NOMO-1 treated with dmso at 0.1 percent for 144 hours (cell line): ENCODE results near the gene CD19.
"Not testable (repeated sequence)": the region's sequence is repeated elsewhere in the genome, so short reads cannot be mapped to it uniquely, and the experiment has no call there.

Source experiments
- DNase-seq: peaks from one replicate; lab custom pipeline; 2025; ENCODE audit not compliant: unreplicated experiment; lab: John Stamatoyannopoulos, UW

Gene CD19

DNA sequence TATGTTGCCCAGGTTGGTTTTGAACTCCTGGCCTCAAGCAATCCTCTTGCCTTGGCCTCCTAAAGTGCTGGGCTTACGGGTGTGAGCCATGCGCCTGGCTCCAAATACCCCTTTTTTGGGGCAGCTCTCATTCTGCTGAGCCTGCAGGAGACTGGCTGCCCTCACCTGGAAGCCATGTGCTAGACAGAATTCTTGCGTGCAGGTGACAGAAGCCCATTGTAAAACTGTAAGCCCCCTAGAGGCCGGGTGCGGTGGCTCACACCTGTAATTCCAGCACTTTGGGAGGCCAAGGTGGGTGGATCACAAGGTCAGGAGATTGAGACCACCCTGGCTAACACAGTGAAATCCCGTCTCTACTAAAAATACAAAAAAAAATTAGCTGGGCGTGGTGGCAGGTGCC is 48.6 kb downstream of the CD19 start:
- DNase-seq = not testable (repeated sequence)

DNA sequence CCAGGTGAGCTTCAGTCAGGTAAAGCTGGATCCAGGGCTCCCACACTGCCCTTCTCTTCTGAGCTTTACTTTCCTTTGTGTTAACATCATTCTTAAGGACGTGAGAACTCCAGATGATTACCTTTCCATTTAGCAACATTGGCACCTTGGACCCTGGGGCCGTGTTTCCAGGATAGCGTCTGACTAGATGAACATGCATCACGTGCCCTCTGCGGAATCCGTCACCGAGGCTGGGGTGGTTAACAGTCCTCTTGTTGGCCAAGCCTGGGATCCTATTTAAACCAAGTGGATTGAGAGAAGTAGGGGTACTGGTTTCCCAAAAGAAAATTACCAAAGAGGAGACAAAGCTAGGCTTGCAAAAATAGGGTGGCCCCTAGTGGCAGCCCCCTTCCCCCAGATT is 49.2 kb downstream of the CD19 start:
- DNase-seq = no peak

GRCh38 chr16:28981517-28981916 is 49.7 kb downstream of the CD19 start:
- DNase-seq = no peak

- no peak for DNase-seq
Observed at GRCh38 chr16:28982418-28982817, 50.6 kb downstream of the CD19 start.

- DNase-seq = no peak
Observed at GRCh38 chr16:28982949-28983348, 51.2 kb downstream of the CD19 start.

DNA sequence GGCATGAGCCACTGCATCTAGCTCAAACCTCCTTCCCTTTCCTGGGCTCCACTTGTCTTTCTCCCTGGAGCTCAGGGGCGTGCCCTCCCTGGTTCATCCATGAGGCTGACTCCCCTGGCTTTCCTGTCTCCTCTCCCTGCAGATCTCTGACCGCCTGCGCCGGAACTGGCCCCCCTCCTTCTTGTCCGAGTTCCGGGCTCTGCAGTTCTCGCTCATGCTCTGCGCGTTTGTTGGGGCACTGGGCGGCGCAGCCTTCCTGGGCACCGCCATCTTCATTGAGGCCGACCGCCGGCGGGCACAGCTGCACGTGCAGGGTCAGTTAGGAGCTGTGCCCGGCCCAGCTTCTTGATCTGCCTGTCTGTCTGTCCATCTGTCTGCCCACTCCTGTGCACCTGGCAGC is 51.9 kb downstream of the CD19 start:
- DNase-seq = peak; percentile 84

DNA sequence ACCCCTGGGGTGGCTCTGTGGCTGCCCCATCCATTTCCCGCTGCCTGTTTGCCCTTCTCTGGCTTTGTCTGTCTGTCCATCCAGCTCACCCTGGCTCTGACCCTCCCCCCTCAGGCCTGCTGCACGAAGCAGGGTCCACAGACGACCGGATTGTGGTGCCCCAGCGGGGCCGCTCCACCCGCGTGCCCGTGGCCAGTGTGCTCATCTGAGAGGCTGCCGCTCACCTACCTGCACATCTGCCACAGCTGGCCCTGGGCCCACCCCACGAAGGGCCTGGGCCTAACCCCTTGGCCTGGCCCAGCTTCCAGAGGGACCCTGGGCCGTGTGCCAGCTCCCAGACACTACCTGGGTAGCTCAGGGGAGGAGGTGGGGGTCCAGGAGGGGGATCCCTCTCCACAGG is 52.3 kb downstream of the CD19 start:
- DNase-seq = no peak

GRCh38 chr16:28984619-28985135 is 52.9 kb downstream of the CD19 start, which contains the start of gene LAT:
Gene LAT, plus strand, starts transcription at chr16:28985052. Its CDS starts 366 bp downstream, at chr16:28985418.
- peak; percentile 68 for DNase-seq

DNA sequence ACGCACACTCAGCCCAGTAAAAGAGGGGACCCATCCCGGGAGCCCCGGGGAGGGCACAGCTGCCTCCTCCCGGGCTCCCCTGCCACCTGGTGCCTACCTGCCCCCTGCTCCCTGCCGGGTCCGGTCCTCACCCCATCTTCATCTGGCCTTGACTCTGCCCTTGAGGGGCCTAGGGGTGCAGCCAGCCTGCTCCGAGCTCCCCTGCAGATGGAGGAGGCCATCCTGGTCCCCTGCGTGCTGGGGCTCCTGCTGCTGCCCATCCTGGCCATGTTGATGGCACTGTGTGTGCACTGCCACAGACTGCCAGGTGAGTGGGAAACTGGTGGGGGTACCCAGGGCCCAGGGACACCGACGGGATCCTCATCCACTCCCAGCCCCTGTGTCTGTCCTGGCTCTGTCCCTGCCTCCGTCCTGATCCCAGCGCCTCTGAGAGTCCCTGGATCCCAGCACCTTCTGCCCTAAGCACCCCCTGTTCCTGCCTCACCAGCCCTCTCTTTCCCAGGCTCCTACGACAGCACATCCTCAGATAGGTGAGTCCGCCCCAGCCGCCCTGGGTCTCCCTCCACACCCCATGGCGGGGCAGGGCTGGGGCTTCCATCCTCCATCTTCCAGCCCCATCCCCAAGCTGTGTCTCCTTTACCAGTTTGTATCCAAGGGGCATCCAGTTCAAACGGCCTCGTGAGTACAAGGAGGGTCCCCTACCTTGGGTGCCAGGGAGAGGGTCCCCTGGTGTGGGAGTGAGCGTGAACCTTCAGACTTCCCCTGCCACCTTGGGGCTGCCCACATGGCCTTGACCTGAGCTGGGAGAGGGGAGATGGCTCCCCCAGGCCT is 53.7 kb downstream of the CD19 start:
- no peak for DNase-seq

GRCh38 chr16:28986046-28986445 is 54.3 kb downstream of the CD19 start:
- DNase-seq = no peak

DNA sequence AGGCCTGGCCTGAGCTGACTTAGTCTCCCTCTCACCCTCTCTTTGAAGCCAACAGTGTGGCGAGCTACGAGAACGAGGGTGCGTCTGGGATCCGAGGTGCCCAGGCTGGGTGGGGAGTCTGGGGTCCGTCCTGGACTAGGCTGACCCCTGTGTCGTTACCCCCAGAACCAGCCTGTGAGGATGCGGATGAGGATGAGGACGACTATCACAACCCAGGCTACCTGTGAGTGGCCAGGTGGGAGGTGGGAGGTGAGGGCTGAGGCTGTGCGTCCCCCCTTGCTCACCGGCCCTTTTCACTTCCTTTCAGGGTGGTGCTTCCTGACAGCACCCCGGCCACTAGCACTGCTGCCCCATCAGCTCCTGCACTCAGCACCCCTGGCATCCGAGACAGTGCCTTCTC is 54.7 kb downstream of the CD19 start:
- no peak for DNase-seq

DNA sequence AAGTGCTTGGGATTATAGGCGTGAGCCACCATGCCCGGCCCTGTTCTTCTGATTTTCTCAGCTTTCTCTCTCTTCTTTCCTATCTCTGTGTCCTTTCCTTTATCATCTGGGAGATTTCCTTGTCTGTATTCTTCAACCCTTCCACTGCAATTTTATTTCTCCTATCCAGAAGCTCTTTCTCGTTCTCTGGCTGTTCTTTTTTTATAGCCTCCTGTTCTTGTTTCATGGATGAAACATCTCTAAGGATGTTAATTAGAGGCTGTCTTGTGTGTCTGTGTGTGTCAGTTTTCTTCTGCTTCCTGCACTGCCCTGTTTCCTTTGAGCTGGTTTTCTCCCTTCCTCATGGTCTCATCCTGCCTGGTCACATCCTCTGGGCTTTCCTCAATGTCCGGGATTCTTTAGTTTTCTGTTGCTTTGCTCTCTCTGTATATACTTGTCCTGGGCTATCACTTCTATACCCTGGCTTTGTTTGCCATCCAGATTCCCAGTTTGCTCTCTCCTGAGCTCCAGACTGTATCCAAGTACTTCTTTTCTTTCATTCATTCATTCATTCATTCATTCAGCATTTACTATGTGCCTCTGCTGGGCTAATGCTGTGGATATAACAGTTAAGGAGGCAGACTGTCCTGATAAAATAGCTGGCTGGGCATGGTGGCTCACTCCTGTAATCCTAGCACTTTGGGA is 55.5 kb downstream of the CD19 start:
- DNase-seq = no peak
